ENCODE data around the gene PPARA. TPM values are rescaled to one million over a fixed set of nuclear protein-coding genes. Genes with fewer than 3 reads are reported as not detected.

PPARA gene
- total and polyA plus RNA-seq, 2 experiments from 2014 or later: 4.7 to 12.6 TPM

GRCh38 chr22:46195487-46196165 is 45.3 kb downstream of the PPARA start:
- TF ChIP-seq JUNB (IDR thresholded peaks at IDR 0.05; ENCODE audit: unreplicated experiment) (no peak), EZH2phosphoT487 (IDR thresholded peaks at IDR 0.05; ENCODE audit: unreplicated experiment) (no peak), EZH2 (IDR thresholded peaks at IDR 0.05; ENCODE audit: low read depth, unreplicated experiment) (no peak)
- TF ChIP-seq, protein P1, sequence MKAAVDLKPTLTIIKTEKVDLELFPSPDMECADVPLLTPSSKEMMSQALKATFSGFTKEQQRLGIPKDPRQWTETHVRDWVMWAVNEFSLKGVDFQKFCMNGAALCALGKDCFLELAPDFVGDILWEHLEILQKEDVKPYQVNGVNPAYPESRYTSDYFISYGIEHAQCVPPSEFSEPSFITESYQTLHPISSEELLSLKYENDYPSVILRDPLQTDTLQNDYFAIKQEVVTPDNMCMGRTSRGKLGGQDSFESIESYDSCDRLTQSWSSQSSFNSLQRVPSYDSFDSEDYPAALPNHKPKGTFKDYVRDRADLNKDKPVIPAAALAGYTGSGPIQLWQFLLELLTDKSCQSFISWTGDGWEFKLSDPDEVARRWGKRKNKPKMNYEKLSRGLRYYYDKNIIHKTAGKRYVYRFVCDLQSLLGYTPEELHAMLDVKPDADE (IDR thresholded peaks at IDR 0.05): no peak
- TF ChIP-seq, protein P2, sequence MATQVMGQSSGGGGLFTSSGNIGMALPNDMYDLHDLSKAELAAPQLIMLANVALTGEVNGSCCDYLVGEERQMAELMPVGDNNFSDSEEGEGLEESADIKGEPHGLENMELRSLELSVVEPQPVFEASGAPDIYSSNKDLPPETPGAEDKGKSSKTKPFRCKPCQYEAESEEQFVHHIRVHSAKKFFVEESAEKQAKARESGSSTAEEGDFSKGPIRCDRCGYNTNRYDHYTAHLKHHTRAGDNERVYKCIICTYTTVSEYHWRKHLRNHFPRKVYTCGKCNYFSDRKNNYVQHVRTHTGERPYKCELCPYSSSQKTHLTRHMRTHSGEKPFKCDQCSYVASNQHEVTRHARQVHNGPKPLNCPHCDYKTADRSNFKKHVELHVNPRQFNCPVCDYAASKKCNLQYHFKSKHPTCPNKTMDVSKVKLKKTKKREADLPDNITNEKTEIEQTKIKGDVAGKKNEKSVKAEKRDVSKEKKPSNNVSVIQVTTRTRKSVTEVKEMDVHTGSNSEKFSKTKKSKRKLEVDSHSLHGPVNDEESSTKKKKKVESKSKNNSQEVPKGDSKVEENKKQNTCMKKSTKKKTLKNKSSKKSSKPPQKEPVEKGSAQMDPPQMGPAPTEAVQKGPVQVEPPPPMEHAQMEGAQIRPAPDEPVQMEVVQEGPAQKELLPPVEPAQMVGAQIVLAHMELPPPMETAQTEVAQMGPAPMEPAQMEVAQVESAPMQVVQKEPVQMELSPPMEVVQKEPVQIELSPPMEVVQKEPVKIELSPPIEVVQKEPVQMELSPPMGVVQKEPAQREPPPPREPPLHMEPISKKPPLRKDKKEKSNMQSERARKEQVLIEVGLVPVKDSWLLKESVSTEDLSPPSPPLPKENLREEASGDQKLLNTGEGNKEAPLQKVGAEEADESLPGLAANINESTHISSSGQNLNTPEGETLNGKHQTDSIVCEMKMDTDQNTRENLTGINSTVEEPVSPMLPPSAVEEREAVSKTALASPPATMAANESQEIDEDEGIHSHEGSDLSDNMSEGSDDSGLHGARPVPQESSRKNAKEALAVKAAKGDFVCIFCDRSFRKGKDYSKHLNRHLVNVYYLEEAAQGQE (IDR thresholded peaks at IDR 0.05; ENCODE audit: unreplicated experiment): no peak
- H3K27ac Mint-ChIP-seq: no peak overlapping the region
- Histone ChIP-seq H3K4me2 (no peak overlapping the region), H3K79me2 (replicated peaks; ENCODE audit: insufficient read depth) (no peaks in the 10 kb centered on the region), H2AFZ (no peak overlapping the region), H3K27me3 (ENCODE audit: insufficient read depth) (no peaks in the 10 kb centered on the region), H3F3A (replicated peaks; ENCODE audit: low read depth) (no peaks in the 10 kb centered on the region), H3K4me1 (ENCODE audit: insufficient read depth) (no peaks in the 10 kb centered on the region), H4K20me1 (replicated peaks; ENCODE audit: insufficient read depth) (no peaks in the 10 kb centered on the region), H3K4me3 (no peak overlapping the region), H3K27ac (ENCODE audit: low read depth) (no peak overlapping the region), H3K36me3 (ENCODE audit: insufficient read depth) (no peaks in the 10 kb centered on the region), H3K9me2 (ENCODE audit: insufficient read depth) (no peaks in the 10 kb centered on the region)
- no peak for DNase-seq (ENCODE audit: low spot score)
- ATAC-seq: no peak
- peaks cover 9% of the 10 kb centered on the region for H3K27me3 Mint-ChIP-seq (ENCODE audit: insufficient read depth, low read depth, poor library complexity)
- H3K36me3 Mint-ChIP-seq (ENCODE audit: low read depth): no peaks in the 10 kb centered on the region
- no peaks in the 10 kb centered on the region for H3K4me1 Mint-ChIP-seq
- no peaks in the 10 kb centered on the region for H3K9me3 Mint-ChIP-seq
- H3K4me3 Mint-ChIP-seq: no peak overlapping the region

DNA sequence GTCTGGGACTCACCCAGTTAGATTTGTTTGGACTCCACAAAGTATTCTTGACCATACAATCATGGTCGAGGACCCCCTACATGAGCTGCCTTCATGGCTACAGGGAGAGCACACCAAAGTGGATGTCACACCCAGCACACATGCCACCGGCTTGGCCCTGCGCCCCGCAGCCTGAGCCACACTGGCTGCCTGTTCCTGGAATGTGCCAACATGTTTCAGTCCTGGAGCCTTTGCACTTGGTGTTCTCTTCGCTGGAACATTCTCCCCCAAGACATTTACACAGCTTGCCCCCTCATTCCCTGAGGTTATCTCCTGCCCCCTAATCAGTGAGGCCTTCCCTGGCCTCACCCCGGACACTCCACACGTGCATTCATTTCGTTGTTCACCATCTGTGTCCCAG is 46.0 kb downstream of the PPARA start:
- peaks cover 11% of the 10 kb centered on the region for H3K27me3 Mint-ChIP-seq (ENCODE audit: insufficient read depth, low read depth, poor library complexity)
- no peaks in the 10 kb centered on the region for H4K20me1 ChIP-seq (replicated peaks; ENCODE audit: insufficient read depth)
- no peak overlapping the region for H3K27ac Mint-ChIP-seq
- H3K4me1 ChIP-seq (ENCODE audit: insufficient read depth): no peaks in the 10 kb centered on the region; the same call in 1 of the 2 replicates
- H3K27me3 ChIP-seq (ENCODE audit: insufficient read depth): no peaks in the 10 kb centered on the region
- H3K79me2 ChIP-seq (replicated peaks; ENCODE audit: insufficient read depth): no peaks in the 10 kb centered on the region
- H3K27ac ChIP-seq (ENCODE audit: low read depth): no peak overlapping the region
- H2AFZ ChIP-seq: no peak overlapping the region
- no peak overlapping the region for H3K4me2 ChIP-seq
- H3K9me2 ChIP-seq (ENCODE audit: insufficient read depth): no peaks in the 10 kb centered on the region
- no peaks in the 10 kb centered on the region for H3K9me3 Mint-ChIP-seq
- H3K4me3 ChIP-seq: no peak overlapping the region
- no peak for DNase-seq (ENCODE audit: low spot score)
- no peak overlapping the region for H3K4me3 Mint-ChIP-seq
- H3K36me3 Mint-ChIP-seq (ENCODE audit: low read depth): no peaks in the 10 kb centered on the region
- ATAC-seq: no peak
- no peaks in the 10 kb centered on the region for H3K36me3 ChIP-seq (ENCODE audit: insufficient read depth)
- peaks cover 5% of the 10 kb centered on the region; the same call in 2 of the 3 replicates for H3K4me1 Mint-ChIP-seq
- no peaks in the 10 kb centered on the region for H3F3A ChIP-seq (replicated peaks; ENCODE audit: low read depth)
- no peak for TF ChIP-seq NANOG (IDR thresholded peaks at IDR 0.05; ENCODE audit: borderline replicate concordance)
- TF ChIP-seq, protein P3, sequence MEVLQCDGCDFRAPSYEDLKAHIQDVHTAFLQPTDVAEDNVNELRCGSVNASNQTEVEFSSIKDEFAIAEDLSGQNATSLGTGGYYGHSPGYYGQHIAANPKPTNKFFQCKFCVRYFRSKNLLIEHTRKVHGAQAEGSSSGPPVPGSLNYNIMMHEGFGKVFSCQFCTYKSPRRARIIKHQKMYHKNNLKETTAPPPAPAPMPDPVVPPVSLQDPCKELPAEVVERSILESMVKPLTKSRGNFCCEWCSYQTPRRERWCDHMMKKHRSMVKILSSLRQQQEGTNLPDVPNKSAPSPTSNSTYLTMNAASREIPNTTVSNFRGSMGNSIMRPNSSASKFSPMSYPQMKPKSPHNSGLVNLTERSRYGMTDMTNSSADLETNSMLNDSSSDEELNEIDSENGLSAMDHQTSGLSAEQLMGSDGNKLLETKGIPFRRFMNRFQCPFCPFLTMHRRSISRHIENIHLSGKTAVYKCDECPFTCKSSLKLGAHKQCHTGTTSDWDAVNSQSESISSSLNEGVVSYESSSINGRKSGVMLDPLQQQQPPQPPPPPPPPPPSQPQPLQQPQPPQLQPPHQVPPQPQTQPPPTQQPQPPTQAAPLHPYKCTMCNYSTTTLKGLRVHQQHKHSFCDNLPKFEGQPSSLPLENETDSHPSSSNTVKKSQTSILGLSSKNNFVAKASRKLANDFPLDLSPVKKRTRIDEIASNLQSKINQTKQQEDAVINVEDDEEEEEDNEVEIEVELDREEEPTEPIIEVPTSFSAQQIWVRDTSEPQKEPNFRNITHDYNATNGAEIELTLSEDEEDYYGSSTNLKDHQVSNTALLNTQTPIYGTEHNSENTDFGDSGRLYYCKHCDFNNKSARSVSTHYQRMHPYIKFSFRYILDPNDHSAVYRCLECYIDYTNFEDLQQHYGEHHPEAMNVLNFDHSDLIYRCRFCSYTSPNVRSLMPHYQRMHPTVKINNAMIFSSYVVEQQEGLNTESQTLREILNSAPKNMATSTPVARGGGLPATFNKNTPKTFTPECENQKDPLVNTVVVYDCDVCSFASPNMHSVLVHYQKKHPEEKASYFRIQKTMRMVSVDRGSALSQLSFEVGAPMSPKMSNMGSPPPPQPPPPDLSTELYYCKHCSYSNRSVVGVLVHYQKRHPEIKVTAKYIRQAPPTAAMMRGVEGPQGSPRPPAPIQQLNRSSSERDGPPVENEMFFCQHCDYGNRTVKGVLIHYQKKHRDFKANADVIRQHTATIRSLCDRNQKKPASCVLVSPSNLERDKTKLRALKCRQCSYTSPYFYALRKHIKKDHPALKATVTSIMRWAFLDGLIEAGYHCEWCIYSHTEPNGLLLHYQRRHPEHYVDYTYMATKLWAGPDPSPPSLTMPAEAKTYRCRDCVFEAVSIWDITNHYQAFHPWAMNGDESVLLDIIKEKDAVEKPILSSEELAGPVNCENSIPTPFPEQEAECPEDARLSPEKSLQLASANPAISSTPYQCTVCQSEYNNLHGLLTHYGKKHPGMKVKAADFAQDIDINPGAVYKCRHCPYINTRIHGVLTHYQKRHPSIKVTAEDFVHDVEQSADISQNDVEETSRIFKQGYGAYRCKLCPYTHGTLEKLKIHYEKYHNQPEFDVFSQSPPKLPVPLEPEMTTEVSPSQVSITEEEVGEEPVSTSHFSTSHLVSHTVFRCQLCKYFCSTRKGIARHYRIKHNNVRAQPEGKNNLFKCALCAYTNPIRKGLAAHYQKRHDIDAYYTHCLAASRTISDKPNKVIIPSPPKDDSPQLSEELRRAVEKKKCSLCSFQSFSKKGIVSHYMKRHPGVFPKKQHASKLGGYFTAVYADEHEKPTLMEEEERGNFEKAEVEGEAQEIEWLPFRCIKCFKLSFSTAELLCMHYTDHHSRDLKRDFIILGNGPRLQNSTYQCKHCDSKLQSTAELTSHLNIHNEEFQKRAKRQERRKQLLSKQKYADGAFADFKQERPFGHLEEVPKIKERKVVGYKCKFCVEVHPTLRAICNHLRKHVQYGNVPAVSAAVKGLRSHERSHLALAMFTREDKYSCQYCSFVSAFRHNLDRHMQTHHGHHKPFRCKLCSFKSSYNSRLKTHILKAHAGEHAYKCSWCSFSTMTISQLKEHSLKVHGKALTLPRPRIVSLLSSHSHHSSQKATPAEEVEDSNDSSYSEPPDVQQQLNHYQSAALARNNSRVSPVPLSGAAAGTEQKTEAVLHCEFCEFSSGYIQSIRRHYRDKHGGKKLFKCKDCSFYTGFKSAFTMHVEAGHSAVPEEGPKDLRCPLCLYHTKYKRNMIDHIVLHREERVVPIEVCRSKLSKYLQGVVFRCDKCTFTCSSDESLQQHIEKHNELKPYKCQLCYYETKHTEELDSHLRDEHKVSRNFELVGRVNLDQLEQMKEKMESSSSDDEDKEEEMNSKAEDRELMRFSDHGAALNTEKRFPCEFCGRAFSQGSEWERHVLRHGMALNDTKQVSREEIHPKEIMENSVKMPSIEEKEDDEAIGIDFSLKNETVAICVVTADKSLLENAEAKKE (CRISPR knock-in tag; IDR thresholded peaks at IDR 0.05): no peak
- TF ChIP-seq, protein P1 (IDR thresholded peaks at IDR 0.05): no peak

Data from GM23338 (cell line).